NK-92 (cell line): Measurements from ENCODE around the gene ATXN2.
"Not testable (repeated sequence)": the region's sequence is repeated elsewhere in the genome, so short reads cannot be mapped to it uniquely, and the experiment has no call there.

Experiments
- DNase-seq: peaks from one replicate; lab custom pipeline; 2025; ENCODE audit not compliant: unreplicated experiment; lab: John Stamatoyannopoulos, UW

ATXN2 gene

GRCh38 chr12:111598637-111599452 is at the start of gene ATXN2:
Gene ATXN2, minus strand, starts transcription at chr12:111599315. Its CDS starts 281 bp downstream, at chr12:111599034.
- DNase-seq, result peak; percentile 5

- DNase-seq, result no peak
Measured at GRCh38 chr12:111645433-111645832, 46.3 kb upstream of the ATXN2 start.

- DNase-seq, result no peak
Measured at GRCh38 chr12:111643427-111643826, 44.3 kb upstream of the ATXN2 start.

GRCh38 chr12:111642681-111643426 is 43.7 kb upstream of the ATXN2 start:
- no peak for DNase-seq

GRCh38 chr12:111640506-111640905 is 41.4 kb upstream of the ATXN2 start:
- no peak for DNase-seq

- DNase-seq, result no peak
Measured at GRCh38 chr12:111638556-111638955, 39.4 kb upstream of the ATXN2 start.

GRCh38 chr12:111636209-111636945 is 37.3 kb upstream of the ATXN2 start:
- no peak for DNase-seq

GRCh38 chr12:111635524-111635923 is 36.4 kb upstream of the ATXN2 start:
- no peak for DNase-seq

- no peak for DNase-seq
Measured at GRCh38 chr12:111628505-111629260, 29.6 kb upstream of the ATXN2 start.

GRCh38 chr12:111626230-111626629 is 27.1 kb upstream of the ATXN2 start:
- no peak for DNase-seq

GRCh38 chr12:111624540-111624939 is 25.4 kb upstream of the ATXN2 start:
- no peak for DNase-seq

GRCh38 chr12:111617841-111618240 is 18.7 kb upstream of the ATXN2 start:
- not testable (repeated sequence) for DNase-seq

- DNase-seq, result no peak
Measured at GRCh38 chr12:111616177-111616623, 17.1 kb upstream of the ATXN2 start.

GRCh38 chr12:111607239-111607638 is 8.1 kb upstream of the ATXN2 start:
- no peak for DNase-seq

GRCh38 chr12:111606767-111607230 is 7.7 kb upstream of the ATXN2 start:
- no peak for DNase-seq

- no peak for DNase-seq
Measured at GRCh38 chr12:111605911-111606766, 7.0 kb upstream of the ATXN2 start.

- not testable (repeated sequence) for DNase-seq
Measured at GRCh38 chr12:111602857-111603256, 3.7 kb upstream of the ATXN2 start.

- no peak for DNase-seq
Measured at GRCh38 chr12:111602348-111602747, 3.2 kb upstream of the ATXN2 start.

- not testable (repeated sequence) for DNase-seq
Measured at GRCh38 chr12:111600986-111601385, 1.9 kb upstream of the ATXN2 start.

GRCh38 chr12:111600205-111600642 is 1.1 kb upstream of the ATXN2 start:
- no peak for DNase-seq
